IMR-90 (cell line): Measurements from ENCODE around the gene PTPRN2. TPM values are rescaled to one million over a fixed set of nuclear protein-coding genes. Genes with fewer than 3 reads are reported as not detected.

ENCODE experiments used
- ATAC-seq: fragments of 200-7000 bp; cut with Tn5 transposase; 2 replicates; pipeline ENCODE4 v1.9.1; 2020; ENCODE audit warnings: low read depth, mild to moderate bottlenecking, moderate library complexity
- BruUV-seq: library from RNA; stranded (reverse); fragments of 400-500 nt; replicated peaks from 2 replicates; lab custom pipeline; 2021; lab: Mats Ljungman, UMichigan
- CTCF ChIA-PET: fragments of 300-600 bp; formaldehyde crosslinking; extraction: SDS; loops from one replicate; lab custom pipeline; 2021; ENCODE audit warnings: antibody characterized with exemption; lab: Yijun Ruan, JAX
- POLR2A ChIA-PET: fragments of 300-600 bp; sonication (Branson Sonifier 250); formaldehyde crosslinking; loops from one replicate; lab custom pipeline; 2022; ENCODE audit warnings: antibody characterized with exemption; ENCODE audit not compliant: unreplicated experiment; lab: Charles Lee
- DNase-seq: peaks from one replicate; pipeline ENCODE4 v3.0.0; 2013
- H2AFZ ChIP-seq: replicated peaks from 2 replicates; pipeline ENCODE3; 2013; ENCODE audit warnings: low read length, mild to moderate bottlenecking; ENCODE audit not compliant: poor library complexity
- H2AK5ac ChIP-seq: 2 replicates; pipeline ENCODE4 v1.6.1; 2013; ENCODE audit warnings: low read depth, low read length, inconsistent platforms
- H2AK9ac ChIP-seq: replicated peaks from 2 replicates; pipeline ENCODE3; 2013; ENCODE audit warnings: mild to moderate bottlenecking, low read depth, low read length, moderate library complexity; ENCODE audit not compliant: poor library complexity
- H2BK120ac ChIP-seq: 2 replicates; pipeline ENCODE4 v1.6.1; 2013; ENCODE audit warnings: low read depth, low read length, inconsistent platforms
- H2BK15ac ChIP-seq: 3 replicates; pipeline ENCODE4 v1.6.1; 2013; ENCODE audit warnings: low read depth, low read length, inconsistent platforms
- H2BK20ac ChIP-seq: 2 replicates; pipeline ENCODE4 v1.6.1; 2013; ENCODE audit warnings: low read depth, mild to moderate bottlenecking, inconsistent platforms, low read length, moderate library complexity
- H2BK5ac ChIP-seq: 2 replicates; pipeline ENCODE4 v1.6.1; 2013; ENCODE audit warnings: mild to moderate bottlenecking, low read depth, low read length, inconsistent platforms; ENCODE audit not compliant: poor library complexity, severe bottlenecking
- H3K14ac ChIP-seq: replicated peaks from 2 replicates; pipeline ENCODE4 v1.6.1; 2013; ENCODE audit warnings: low read depth, low read length, inconsistent platforms
- H3K18ac ChIP-seq: 2 replicates; pipeline ENCODE4 v1.6.1; 2013; ENCODE audit warnings: low read depth, low read length, control low read depth
- H3K23ac ChIP-seq: 2 replicates; pipeline ENCODE4 v1.6.1; 2013; ENCODE audit warnings: low read depth, low read length, inconsistent platforms
- H3K27ac ChIP-seq: 2 replicates; pipeline ENCODE4 v1.5.1; 2013; ENCODE audit warnings: mild to moderate bottlenecking, control low read depth, low read length; ENCODE audit not compliant: insufficient read depth
- H3K27me3 ChIP-seq: 2 replicates; pipeline ENCODE4 v1.6.1; 2013; ENCODE audit warnings: low read length; ENCODE audit not compliant: control insufficient read depth, insufficient read depth
- H3K36me3 ChIP-seq: 2 replicates; pipeline ENCODE4 v1.6.1; 2013; ENCODE audit warnings: low read length, mixed read lengths; ENCODE audit not compliant: control insufficient read depth, insufficient read depth
- H3K4ac ChIP-seq: 2 replicates; pipeline ENCODE4 v1.6.1; 2013; ENCODE audit warnings: low read depth, low read length, inconsistent platforms
- H3K4me1 ChIP-seq: 2 replicates; pipeline ENCODE4 v1.6.1; 2013; ENCODE audit warnings: low read length, mixed read lengths; ENCODE audit not compliant: control insufficient read depth, insufficient read depth
- H3K4me2 ChIP-seq: 2 replicates; pipeline ENCODE4 v1.6.1; 2013; ENCODE audit warnings: low read depth, mild to moderate bottlenecking, control low read depth, low read length, moderate library complexity
- H3K4me3 ChIP-seq: 2 replicates; pipeline ENCODE4 v1.5.1; 2013; ENCODE audit warnings: low read depth, mild to moderate bottlenecking, control low read depth, low read length, moderate library complexity; ENCODE audit not compliant: insufficient read depth
- H3K56ac ChIP-seq: 2 replicates; pipeline ENCODE4 v1.6.1; 2013; ENCODE audit warnings: low read length, inconsistent platforms; ENCODE audit not compliant: insufficient read depth; ENCODE audit errors: extremely low read depth
- H3K79me1 ChIP-seq, 2 experiments: 2 replicates each; pipeline ENCODE4 v1.6.1; 2013; ENCODE audit warnings: low read length in 2 of 2, inconsistent platforms in 1 of 2, low read depth in 1 of 2
- H3K9ac ChIP-seq: 2 replicates; pipeline ENCODE4 v1.6.1; 2013; ENCODE audit warnings: low read depth, low read length, control low read depth
- H3K9me1 ChIP-seq: 2 replicates; pipeline ENCODE4 v1.6.1; 2013; ENCODE audit warnings: low read length, inconsistent platforms; ENCODE audit not compliant: insufficient read depth
- H3K9me3 ChIP-seq: 2 replicates; pipeline ENCODE4 v1.6.1; 2013; ENCODE audit warnings: low read length; ENCODE audit not compliant: control insufficient read depth, insufficient read depth
- H4K20me1 ChIP-seq: 2 replicates; pipeline ENCODE4 v1.6.1; 2013; ENCODE audit warnings: low read length, inconsistent platforms; ENCODE audit not compliant: insufficient read depth
- H4K5ac ChIP-seq: 2 replicates; pipeline ENCODE4 v1.6.1; 2013; ENCODE audit warnings: mild to moderate bottlenecking, low read depth, low read length, control low read depth
- H4K8ac ChIP-seq, 2 experiments: 2 replicates each; pipeline ENCODE4 v1.6.1; 2013; ENCODE audit warnings: low read depth in 2 of 2, low read length in 2 of 2, control low read depth in 1 of 2, inconsistent platforms in 1 of 2
- H4K91ac ChIP-seq: 2 replicates; pipeline ENCODE4 v1.6.1; 2013; ENCODE audit warnings: low read depth, low read length, inconsistent platforms; ENCODE audit not compliant: insufficient read depth
- BHLHE40 ChIP-seq: fragments of 150-350 bp; IDR thresholded peaks from 2 replicates; pipeline ENCODE4 v1.6.1; 2016; ENCODE audit warnings: mild to moderate bottlenecking, low read depth, low read length
- CEBPB ChIP-seq: IDR thresholded peaks from 2 replicates; pipeline ENCODE4 v1.6.1; 2012; ENCODE audit warnings: low read depth, low read length, improper control_type of control experiment
- RAD21 ChIP-seq: IDR thresholded peaks from 2 replicates; pipeline ENCODE4 v1.6.1; 2012; ENCODE audit warnings: low read length, improper control_type of control experiment
- SMC3 ChIP-seq: fragments of 150-350 bp; IDR thresholded peaks from 2 replicates; pipeline ENCODE4 v1.6.1; 2016; ENCODE audit warnings: low read depth, mild to moderate bottlenecking, antibody characterized with exemption, low read length, moderate library complexity
- WGBS, 2 experiments: methylation state at CpG; one replicate each; pipeline versions ENCODE4 v1.1.5 to v1.1.7; 2013; ENCODE audit warnings: missing lambda C conversion rate in 2 of 2; ENCODE audit not compliant: insufficient read length in 1 of 2; ENCODE audit errors: extremely low coverage in 2 of 2; 5-methylcytosine and 5-hydroxymethylcytosine counted together
- dilution Hi-C: fragments of 300-500 bp; cut with HindIII; formaldehyde crosslinking; loops from one replicate; pipeline ENCODE4 v1.14.3; 2018; ENCODE audit warnings: low sequenced_read_pairs; ENCODE audit not compliant: unreplicated experiment
- in situ Hi-C: fragments of 300-500 bp; cut with MboI; formaldehyde crosslinking; loops from 3 replicates; pipeline ENCODE4 v1.14.3; 2019; ENCODE audit warnings: low sequenced_read_pairs, inconsistent platforms, mixed read lengths
- intact Hi-C: fragments of 100-400 bp; cut with micrococcal nuclease; formaldehyde crosslinking; loops from 2 replicates; pipeline ENCODE4 v1.10.0; 2022
- polyA plus RNA-seq, 3 experiments: library from polyadenylated mRNA; depleted of rRNA; stranded (reverse); fragments of >200 nt; gene quantifications; 2 replicates each; pipeline ENCODE4 v1.2.3, GENCODE V29; 2012; ENCODE audit warnings: low replicate concordance in 1 of 3
- total RNA-seq: library from RNA; depleted of rRNA; stranded (reverse); fragments of >200 nt; gene quantifications from 2 replicates; pipeline ENCODE4 v1.2.3, GENCODE V29; 2012
- TF ChIP-seq, protein P1 (sequence below): conservative IDR thresholded peaks from 2 replicates; pipeline ENCODE4 v1.5.1; 2012; ENCODE audit warnings: mild to moderate bottlenecking, low read depth, low read length, improper control_type of control experiment

PTPRN2 gene
- total and polyA plus RNA-seq, 2 of the 4 experiments (the other 2 are of a cell fraction) = 0.03 TPM; not detected in 1

DNA sequence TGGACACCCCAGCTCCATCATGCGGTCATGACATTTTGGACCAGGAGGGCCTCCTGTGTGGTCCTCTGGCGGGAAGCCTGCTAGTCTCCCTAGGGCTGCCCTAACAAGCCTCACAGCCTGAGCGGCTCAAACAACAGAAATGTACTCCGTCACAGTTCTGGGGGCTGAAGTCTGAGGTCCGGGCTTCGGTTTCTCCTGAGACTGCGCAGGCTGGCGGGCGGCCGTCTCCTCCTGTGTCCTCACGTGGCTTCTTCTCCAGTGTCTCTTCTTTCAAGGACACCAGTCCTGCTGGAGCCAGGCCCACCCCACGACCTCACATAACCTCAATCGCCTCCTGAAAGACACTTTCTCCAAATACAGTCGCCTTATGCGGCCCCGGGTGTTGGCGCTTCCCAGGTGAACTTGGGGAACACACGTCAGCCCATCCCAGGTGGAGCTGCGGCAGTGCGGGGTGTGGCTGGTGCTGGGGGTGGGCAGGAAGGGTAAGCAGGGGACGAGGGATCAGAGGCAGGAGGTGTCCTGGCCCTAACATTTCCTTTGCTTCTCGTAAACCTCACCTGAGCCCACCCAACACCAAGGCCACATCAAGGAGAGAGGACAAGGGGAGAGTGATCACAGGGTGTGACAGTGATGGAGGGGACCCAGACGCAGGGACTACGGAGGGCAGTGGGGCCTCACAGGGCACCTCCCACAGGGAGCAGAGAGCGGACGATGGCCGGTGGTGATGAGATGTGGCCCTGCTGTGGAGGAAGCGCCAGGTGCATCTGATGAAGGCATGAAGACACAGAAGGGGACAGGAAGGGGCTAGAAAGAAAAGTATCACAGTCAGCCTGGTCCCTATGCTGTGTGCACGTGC is 580.6 kb downstream of the PTPRN2 start:
- Histone ChIP-seq H3K14ac (no peak overlapping the region), H3K56ac (no peak overlapping the region), H3K18ac (no peak overlapping the region), H3K27ac (no peak overlapping the region), H3K9ac (no peak overlapping the region), H3K23ac (no peak overlapping the region), H3K9me1 (no peaks in the 10 kb centered on the region), H3K4me2 (no peak overlapping the region), H4K8ac (no peak overlapping the region), H4K91ac (no peak overlapping the region), H3K27me3 (no peaks in the 10 kb centered on the region), H2BK120ac (no peak overlapping the region), H3K36me3 (no peaks in the 10 kb centered on the region), H3K4ac (no peak overlapping the region), H2AFZ (no peak overlapping the region), H4K5ac (no peak overlapping the region), H2BK20ac (no peak overlapping the region), H2AK5ac (no peak overlapping the region), H3K4me3 (no peak overlapping the region), H2AK9ac (no peak overlapping the region), H3K4me1 (no peaks in the 10 kb centered on the region), H2BK15ac (no peak overlapping the region), H2BK5ac (no peak overlapping the region), H4K20me1 (no peaks in the 10 kb centered on the region), H3K9me3 (peaks cover 46% of the 10 kb centered on the region), H3K79me1 (no peaks in the 10 kb centered on the region)
- dilution Hi-C loops = no loop called here
- ATAC-seq (no peak), DNase-seq (no peak)
- TF ChIP-seq BHLHE40 = no peak
- no peak for TF ChIP-seq RAD21
- TF ChIP-seq, protein P1, sequence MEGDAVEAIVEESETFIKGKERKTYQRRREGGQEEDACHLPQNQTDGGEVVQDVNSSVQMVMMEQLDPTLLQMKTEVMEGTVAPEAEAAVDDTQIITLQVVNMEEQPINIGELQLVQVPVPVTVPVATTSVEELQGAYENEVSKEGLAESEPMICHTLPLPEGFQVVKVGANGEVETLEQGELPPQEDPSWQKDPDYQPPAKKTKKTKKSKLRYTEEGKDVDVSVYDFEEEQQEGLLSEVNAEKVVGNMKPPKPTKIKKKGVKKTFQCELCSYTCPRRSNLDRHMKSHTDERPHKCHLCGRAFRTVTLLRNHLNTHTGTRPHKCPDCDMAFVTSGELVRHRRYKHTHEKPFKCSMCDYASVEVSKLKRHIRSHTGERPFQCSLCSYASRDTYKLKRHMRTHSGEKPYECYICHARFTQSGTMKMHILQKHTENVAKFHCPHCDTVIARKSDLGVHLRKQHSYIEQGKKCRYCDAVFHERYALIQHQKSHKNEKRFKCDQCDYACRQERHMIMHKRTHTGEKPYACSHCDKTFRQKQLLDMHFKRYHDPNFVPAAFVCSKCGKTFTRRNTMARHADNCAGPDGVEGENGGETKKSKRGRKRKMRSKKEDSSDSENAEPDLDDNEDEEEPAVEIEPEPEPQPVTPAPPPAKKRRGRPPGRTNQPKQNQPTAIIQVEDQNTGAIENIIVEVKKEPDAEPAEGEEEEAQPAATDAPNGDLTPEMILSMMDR = no peak
- TF ChIP-seq SMC3 = no peak
- no peak for TF ChIP-seq CEBPB
- ChIA-PET POLR2A (no interaction called here), CTCF (no interaction called here)
- BruUV-seq = no TSS peak
- intact Hi-C loops = no loop called here
- WGBS, 2 experiments = 56% methylated on average over 6 of the region's 29 CpGs; no CpG with 5 or more reads in 1 of the 2 experiments
- in situ Hi-C loops = no loop called here
